GM18951 (cell line): Measurements from ENCODE around the gene WRAP73.

Experiments
- POLR2A ChIP-seq: IDR thresholded peaks from 4 replicates; pipeline ENCODE4 v1.6.1; 2011; ENCODE audit warnings: mild to moderate bottlenecking; ENCODE audit not compliant: insufficient read length, insufficient read depth; ENCODE audit errors: extremely low read depth
- in situ Hi-C: fragments of 300-500 bp; cut with MboI; formaldehyde crosslinking; loops from one replicate; pipeline ENCODE4 v1.12.0; 2022; ENCODE audit warnings: low sequenced_read_pairs, mixed read lengths, inconsistent platforms; ENCODE audit not compliant: unreplicated experiment

WRAP73 gene

DNA sequence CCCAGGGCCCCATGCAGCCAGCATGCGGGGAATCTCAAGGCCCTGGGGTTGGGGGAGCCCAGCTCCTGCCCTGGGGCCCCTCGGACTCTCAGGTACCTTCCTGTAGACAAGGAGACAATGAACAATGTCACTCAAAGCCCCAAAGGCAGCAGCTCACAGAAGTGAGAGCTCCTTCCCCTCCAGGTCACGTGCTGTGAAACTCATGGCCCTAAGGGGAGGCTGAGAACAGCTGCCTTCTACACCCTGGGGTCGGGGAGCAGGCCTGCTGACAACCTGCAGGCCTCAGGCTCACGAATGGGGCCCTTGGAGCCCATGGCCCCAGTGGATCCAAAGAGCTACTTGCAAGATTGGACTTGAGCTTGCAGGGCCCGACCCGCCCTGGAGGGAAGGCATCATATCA is 41.7 kb downstream of the WRAP73 start:
- in situ Hi-C loops = no loop called here
- no peak for TF ChIP-seq POLR2A

DNA sequence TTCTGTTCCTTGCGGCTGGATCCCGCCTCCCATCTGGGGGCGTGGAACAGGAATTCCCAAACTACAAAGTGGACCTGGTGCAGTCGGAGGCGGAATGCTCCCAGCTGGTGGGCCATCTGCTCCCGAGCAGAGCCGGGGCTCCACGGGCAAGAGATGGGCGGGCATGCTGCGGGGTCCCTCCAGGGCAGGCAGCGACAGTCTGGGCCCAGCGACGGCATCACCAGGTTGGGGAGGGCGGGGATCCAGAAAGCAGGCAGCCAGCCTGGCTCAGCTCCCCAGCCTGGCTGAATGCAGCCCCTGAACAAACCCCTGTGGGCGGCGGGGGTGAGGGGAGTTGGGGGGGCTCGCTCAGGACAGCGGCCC is 42.2 kb downstream of the WRAP73 start:
- in situ Hi-C loops = no loop called here
- no peak for TF ChIP-seq POLR2A

DNA sequence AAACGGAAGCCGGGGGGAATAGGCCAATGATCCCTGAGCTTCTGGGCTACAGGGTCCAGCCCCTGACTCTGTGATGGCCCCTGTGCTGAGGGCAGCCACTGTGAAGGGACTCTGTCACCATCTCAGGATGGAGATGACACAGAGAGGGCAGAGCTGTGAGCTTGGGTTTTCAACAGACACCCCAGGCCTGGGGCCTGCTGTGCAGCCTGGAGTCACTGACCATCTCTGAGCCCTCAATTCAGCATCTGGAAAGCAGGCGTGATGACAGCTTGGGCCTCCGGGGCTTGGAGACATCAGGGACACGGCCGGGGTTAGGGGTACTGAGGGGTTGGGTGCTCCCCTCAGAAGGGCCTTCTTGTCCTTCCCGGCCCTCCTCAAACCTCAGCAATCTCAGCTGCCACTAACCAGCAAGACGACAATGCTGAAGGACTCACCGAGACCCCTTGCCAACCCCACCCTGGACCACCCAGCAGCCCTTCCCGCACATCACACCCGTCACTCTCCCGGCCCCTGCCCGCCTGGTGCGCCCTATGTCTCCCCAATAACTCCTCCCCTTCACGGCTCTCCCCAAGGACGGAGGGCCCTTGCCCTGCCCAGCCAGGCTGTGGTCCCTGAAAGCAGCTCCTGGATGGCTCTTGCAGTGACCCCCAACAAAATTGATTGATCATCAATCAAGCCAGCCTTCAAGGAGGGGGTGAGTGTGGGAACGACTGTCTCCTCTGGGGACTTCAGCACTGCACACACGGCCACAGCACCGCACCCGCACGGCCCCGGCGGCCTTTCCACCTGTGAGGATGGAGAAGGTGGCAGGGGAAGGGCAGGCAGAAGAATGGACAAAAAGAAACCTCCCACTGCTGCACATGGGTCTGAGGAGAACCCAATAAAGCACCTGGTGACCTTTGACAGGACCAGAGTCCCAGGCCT is 42.9 kb downstream of the WRAP73 start:
- in situ Hi-C loops = no loop called here
- no peak for TF ChIP-seq POLR2A

DNA sequence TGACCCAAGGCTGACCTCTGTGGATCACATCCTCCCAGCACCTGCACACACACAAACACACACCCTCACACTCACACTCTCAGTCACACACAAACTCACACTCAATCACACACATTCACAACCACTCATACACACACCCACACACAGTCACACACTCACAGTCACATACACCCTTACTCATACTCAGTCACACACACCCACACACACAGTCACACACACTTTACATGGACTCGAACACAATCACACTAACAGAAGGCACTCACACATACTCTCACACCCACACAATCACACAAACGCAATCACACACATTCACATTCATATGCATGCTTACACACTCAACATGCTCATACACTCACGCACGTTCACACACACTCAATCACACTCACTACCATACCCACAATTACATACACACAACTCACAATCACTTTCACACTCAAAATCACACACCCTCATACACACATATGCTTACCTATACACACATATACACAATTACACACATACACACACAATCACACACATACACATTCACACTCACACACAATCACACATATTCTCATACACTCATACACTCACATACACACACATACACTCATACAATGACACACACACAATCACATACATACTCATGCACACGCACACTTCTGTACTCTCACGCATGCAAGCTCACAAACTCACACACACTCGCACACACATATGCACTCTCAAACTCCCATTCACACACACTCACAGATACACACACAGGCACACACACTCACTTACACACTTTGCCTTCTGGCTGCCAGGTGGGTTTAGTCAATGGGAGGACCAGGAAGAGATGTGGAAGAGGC is 44.7 kb downstream of the WRAP73 start:
- in situ Hi-C loops = no loop called here
- TF ChIP-seq POLR2A = no peak

DNA sequence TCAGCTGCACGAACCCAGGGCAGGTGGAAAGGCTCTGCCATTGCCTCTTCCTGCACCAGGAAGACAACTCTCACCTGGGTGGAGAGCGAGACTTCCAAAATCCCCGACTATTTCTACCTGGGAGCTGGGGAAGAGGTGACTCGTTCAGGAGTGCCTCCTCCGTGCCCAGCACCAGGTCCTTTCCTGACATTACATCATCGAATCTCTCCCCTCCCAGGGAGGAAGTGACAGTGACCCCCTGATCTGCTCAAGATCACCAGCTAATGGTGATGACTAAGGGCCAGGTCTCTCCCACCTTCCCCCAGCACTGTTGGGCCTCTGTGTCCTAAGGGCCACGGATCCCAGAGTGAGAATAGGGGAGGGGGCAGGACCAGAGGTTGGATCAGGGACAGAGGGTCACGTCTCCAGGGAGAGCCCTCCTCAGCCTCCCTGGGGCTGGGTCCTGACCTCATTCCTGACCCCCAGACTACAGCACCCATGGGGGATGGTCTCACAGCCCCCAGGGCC is 45.4 kb downstream of the WRAP73 start:
- no peak for TF ChIP-seq POLR2A
- in situ Hi-C loops = no loop called here

- no peak for TF ChIP-seq POLR2A
- in situ Hi-C loops = no loop called here
These were observed 46.1 kb downstream of the WRAP73 start for GRCh38 chr1:3603571-3604467.

- in situ Hi-C loops = no loop called here
- no peak for TF ChIP-seq POLR2A
These were observed 46.7 kb downstream of the WRAP73 start for GRCh38 chr1:3603156-3603555.

- TF ChIP-seq POLR2A = no peak
- in situ Hi-C loops = no loop called here
These were observed 47.5 kb downstream of the WRAP73 start for GRCh38 chr1:3602375-3602774.

- TF ChIP-seq POLR2A = no peak
- in situ Hi-C loops = no loop called here
These were observed 48.2 kb downstream of the WRAP73 start for GRCh38 chr1:3601743-3602142.

DNA sequence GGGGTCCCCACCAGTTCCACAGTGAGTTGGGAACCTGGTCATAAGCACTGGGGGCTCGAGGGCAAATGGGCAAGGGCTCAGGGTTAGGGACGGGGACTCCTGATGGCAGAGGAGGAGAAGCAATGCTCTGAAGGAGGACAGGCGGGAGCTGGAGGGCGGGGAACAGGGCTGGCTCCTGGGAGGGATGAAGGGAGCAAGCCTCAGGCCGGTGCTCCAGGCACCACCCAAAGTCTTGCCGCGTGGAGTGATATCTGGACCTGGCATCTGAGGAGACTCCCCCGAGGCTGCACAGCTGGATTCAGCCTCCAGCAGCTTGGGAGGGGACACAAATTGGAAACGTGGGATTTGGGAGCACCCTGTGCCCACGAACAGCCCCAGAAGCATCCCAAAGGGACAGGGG is 49.5 kb downstream of the WRAP73 start:
- in situ Hi-C loops = no loop called here

GRCh38 chr1:3599816-3600215 is 50.1 kb downstream of the WRAP73 start:
- no peak for TF ChIP-seq POLR2A
- in situ Hi-C loops = no loop called here

More for the DNA sequence above, 49.5 kb downstream of the WRAP73 start:
- TF ChIP-seq POLR2A = no peak

- in situ Hi-C loops = no loop called here
- no peak for TF ChIP-seq POLR2A
These were observed 50.6 kb downstream of the WRAP73 start for GRCh38 chr1:3599286-3599811.
